Neural cell (in vitro differentiated cells): ENCODE measurements around the gene ERBB2.

Source experiments
- CTCF ChIP-seq: fragments of 450-650 bp; IDR thresholded peaks from 2 replicates; pipeline ENCODE4 v1.5.1; 2014; ENCODE audit warnings: antibody characterized with exemption, mild to moderate bottlenecking, moderate library complexity; ENCODE audit not compliant: poor library complexity, severe bottlenecking
- EP300 ChIP-seq: fragments of 450-650 bp; conservative IDR thresholded peaks from 2 replicates; pipeline ENCODE4 v1.6.1; 2014; ENCODE audit warnings: antibody characterized with exemption, mild to moderate bottlenecking, moderate library complexity; ENCODE audit not compliant: poor library complexity, severe bottlenecking
- EZH2 ChIP-seq: fragments of 200-600, 300-800 bp; shearing (Covaris generic), sonication (generic); IDR thresholded peaks from 2 replicates; pipeline ENCODE4 v1.6.1; 2014; ENCODE audit warnings: antibody characterized with exemption, low read length, borderline replicate concordance, mild to moderate bottlenecking; ENCODE audit not compliant: insufficient read depth, poor library complexity, severe bottlenecking
- MXI1 ChIP-seq: fragments of 450-650 bp; conservative IDR thresholded peaks from 2 replicates; pipeline ENCODE4 v1.6.1; 2014; ENCODE audit warnings: antibody characterized with exemption, mild to moderate bottlenecking; ENCODE audit not compliant: poor library complexity, severe bottlenecking
- POLR2AphosphoS5 ChIP-seq: IDR thresholded peaks from 2 replicates; pipeline ENCODE4 v1.6.1; 2012
- RAD21 ChIP-seq: fragments of 450-650 bp; conservative IDR thresholded peaks from 2 replicates; pipeline ENCODE4 v1.6.1; 2014; ENCODE audit warnings: antibody characterized with exemption, mild to moderate bottlenecking, moderate library complexity
- TAF1 ChIP-seq: IDR thresholded peaks from 2 replicates; pipeline ENCODE4 v1.6.1; 2012; ENCODE audit warnings: low read depth

DNA sequence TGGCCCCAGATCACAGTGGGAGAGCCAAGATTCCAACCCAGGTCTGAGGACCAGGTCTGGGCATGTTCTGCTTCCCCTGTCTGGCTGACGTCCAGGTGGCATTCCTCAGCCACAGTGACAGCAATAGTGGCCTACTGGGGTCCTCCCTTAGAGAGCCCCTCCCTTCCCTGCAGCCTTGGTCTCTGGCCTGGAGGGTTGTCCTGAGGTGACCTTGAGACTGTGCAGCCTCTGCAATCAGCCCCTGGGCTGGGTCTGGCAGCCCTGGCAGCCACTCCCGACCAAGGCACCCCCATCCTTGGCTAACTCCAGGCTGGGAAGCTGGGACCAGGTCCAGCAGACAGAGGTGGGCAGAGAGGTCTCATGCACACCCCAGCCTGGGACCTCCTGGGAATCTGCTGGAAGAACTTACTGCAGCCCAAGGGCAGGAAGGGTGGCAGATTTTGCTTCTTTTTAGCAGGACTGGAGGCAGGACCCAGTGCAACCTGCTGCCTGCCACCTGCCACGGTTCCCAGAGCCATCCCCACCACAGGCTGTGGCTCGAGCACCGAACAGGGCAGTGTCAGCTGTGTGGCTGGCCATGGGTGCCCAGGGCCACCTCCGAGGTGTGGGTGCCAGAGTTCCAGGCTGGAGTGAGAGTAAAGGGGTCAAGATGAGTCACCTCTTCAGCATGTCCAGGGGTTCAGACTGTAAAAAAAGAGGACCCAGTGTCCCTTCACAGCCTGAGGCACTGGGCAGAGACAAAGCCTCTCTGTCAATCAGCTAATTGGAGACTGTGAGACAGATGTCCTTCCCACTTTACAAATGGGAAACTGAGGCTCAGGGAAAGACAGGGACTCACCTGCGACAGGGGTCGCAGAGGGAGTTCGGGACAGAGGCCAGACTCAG, 50.5 kb downstream of the ERBB2 start:
- no peak for TF ChIP-seq CTCF
- TF ChIP-seq MXI1 = no peak
- no peak for TF ChIP-seq POLR2AphosphoS5
- no peak for TF ChIP-seq EZH2
- TF ChIP-seq RAD21 = no peak
- no peak for TF ChIP-seq EP300
- TF ChIP-seq TAF1 = no peak
